AG09309 (cell line): ENCODE results near the gene TJAP1.

Source experiments
- DNase-seq: peaks from one replicate; pipeline ENCODE4 v3.0.0-alpha.2; 2010; ENCODE audit warnings: low read depth
- H3K4me3 ChIP-seq: 2 replicates; pipeline ENCODE4 v1.5.1; 2011; ENCODE audit warnings: mild to moderate bottlenecking, low read depth, low read length, moderate library complexity; ENCODE audit not compliant: control insufficient read depth
- CTCF ChIP-seq: IDR thresholded peaks from 2 replicates; pipeline ENCODE4 v1.5.1; 2011; ENCODE audit warnings: mild to moderate bottlenecking, low read depth, low read length, inconsistent platforms; ENCODE audit not compliant: insufficient read depth, control insufficient read depth; ENCODE audit errors: missing control alignments

The TJAP1 gene

GRCh38 chr6:43489277-43490072 lies 12.1 kb downstream of the TJAP1 start:
- no peak for DNase-seq
- no peak overlapping the region for H3K4me3 ChIP-seq
- no peak for TF ChIP-seq CTCF

GRCh38 chr6:43490523-43490939 lies 13.2 kb downstream of the TJAP1 start:
- no peak overlapping the region for H3K4me3 ChIP-seq
- no peak for DNase-seq
- no peak for TF ChIP-seq CTCF

GRCh38 chr6:43491750-43492661 lies 14.6 kb downstream of the TJAP1 start:
- no peak for DNase-seq
- peak overlapping the region; percentile 10; the same call in 1 of the 2 replicates for H3K4me3 ChIP-seq
- TF ChIP-seq CTCF = no peak

- DNase-seq = no peak
- H3K4me3 ChIP-seq = peak overlapping the region; percentile 10; the same call in 1 of the 2 replicates
- no peak for TF ChIP-seq CTCF
Observed at GRCh38 chr6:43492673-43493072, 15.3 kb downstream of the TJAP1 start.

- DNase-seq = no peak
- no peak for TF ChIP-seq CTCF
- H3K4me3 ChIP-seq = no peak overlapping the region
Observed at GRCh38 chr6:43493230-43493629, 15.9 kb downstream of the TJAP1 start.

GRCh38 chr6:43493833-43494232 lies 16.5 kb downstream of the TJAP1 start:
- no peak for TF ChIP-seq CTCF
- no peak overlapping the region for H3K4me3 ChIP-seq
- DNase-seq = no peak
